Activated CD8-positive, alpha-beta memory T cell treated with anti-CD3 and anti-CD28 coated beads, Interleukin-2, amount 50 U/mL, for 4 hours (primary cell): ENCODE data around the gene TRPM2.

ENCODE experiments used
- DNase-seq: peaks from one replicate; pipeline ENCODE4 v3.0.0-alpha.2; 2020

The TRPM2 gene

DNA sequence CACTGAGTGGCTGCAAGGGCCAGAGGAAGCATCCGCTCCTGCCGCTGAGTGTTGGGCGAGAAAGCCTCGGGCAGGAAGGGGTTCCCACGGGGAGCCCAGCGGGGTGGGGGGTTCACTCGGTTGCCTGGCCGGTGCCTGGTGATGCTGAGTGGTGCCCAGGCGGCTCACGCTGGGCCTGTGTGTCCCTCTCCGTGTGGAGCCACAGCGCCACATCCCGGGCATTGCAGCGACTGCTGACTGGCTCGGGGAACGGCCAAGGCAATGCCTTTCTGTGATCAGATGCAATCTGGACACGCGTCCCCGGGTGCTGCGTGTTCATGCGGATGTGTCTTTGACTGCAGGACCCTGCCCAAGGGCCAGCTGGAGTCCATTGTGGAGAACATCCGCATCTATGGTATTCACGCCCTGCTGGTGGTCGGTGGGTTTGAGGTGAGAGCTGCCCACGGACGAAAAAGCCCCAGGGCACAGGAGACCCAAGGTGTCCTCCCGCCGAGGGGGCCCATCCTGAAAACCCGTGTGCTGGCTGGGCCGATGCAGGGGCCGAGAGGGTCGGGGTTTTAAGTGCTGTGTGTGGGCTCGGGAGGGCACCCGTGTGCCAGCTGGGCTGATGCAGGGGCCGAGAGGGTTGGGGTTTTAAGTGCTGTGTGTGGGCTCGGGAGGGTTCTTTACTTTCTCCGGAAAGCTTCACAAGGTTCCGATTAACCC is 30.6 kb upstream of the TRPM2 start:
- no peak for DNase-seq

DNA sequence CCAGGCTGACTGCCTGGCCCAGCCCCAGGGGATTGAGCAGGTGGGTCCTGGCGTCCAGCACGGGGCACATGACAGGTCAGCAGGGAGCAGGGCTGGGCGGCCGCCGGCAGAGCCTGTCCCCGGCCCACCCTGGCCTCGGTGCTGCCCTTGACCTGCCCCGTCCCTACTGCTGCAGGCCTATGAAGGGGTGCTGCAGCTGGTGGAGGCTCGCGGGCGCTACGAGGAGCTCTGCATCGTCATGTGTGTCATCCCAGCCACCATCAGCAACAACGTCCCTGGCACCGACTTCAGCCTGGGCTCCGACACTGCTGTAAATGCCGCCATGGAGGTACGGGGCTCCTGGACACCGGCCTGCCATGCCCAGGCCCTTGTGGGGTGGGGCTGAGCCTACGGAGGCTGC is 29.8 kb upstream of the TRPM2 start:
- DNase-seq = no peak

DNA sequence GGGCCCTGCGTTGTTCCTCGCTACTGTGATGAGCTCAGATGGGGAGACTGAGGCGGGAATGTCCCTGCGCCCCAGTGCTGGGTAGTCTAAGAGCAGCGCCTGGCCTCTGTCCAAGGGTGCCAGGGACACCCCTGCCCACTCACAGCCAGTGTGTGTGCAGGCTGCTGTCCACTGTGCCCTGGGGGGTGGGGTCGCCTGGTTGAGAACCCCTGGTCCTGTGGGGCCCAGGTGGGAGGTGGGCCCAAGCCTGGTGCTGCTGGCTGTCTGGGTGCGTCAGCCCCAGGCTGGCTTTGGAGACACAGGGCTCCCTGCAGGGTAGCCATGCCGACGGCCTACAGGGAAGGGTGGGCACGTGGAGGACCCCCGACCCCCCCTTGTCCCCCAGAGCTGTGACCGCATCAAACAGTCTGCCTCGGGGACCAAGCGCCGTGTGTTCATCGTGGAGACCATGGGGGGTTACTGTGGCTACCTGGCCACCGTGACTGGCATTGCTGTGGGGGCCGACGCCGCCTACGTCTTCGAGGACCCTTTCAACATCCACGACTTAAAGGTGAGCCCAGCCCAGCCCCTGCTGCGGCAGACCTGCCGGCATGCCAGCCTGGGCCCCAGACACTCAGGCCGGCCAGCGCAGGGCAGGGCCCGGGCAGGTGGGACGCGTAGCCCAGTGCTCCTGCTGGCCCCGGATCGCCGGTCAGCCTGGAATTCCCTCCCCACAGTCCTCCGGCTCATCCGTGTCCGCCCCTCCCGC is 29.1 kb upstream of the TRPM2 start:
- no peak for DNase-seq

DNA sequence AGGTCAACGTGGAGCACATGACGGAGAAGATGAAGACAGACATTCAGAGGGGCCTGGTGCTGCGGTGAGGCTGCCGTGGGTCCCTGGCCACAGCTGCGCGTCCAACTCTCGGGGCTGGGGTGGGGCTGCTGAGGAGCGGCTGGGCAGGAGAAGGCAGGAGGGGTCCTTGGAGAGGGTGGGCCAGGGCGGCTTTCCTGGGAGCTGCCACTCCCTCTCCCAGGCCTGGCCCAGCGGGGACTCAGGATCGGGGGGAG is 28.6 kb upstream of the TRPM2 start:
- no peak for DNase-seq

DNA sequence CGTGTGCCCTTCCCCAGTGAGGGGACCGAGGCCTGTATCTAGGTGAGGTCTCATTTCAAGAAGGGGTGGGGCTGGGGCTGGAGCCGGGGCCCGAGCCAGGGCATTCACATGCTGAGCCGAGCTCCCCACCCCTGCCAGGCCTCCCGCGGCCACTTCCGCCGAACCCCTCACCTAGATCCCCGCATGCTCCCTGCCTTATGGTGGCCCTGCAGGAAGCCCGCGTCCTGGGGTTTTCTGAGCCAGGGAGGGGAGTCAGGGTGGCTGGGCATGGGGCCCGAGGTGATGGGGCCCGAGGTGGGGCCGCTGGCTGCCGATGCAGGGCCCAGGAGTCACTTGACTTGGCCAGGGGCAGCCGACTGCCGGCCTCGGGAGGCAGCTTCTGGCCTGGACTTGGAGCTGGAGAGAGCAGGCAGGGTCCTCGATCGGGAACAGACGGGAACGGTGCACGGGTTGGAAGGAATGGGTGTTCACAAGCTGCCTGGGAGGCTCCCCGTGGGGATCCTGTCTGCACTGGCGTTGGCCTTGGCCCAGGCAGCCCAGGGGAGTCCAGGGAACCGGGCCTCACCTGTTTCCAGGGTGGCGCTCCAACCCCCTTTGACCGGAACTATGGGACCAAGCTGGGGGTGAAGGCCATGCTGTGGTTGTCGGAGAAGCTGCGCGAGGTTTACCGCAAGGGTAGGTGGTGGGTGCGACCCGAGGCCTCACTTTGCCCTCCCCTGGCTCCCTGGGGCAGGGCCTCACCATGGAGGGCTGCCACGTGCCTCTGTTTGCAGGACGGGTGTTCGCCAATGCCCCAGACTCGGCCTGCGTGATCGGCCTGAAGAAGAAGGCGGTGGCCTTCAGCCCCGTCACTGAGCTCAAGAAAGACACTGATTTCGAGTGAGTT is 27.8 kb upstream of the TRPM2 start:
- DNase-seq = no peak

DNA sequence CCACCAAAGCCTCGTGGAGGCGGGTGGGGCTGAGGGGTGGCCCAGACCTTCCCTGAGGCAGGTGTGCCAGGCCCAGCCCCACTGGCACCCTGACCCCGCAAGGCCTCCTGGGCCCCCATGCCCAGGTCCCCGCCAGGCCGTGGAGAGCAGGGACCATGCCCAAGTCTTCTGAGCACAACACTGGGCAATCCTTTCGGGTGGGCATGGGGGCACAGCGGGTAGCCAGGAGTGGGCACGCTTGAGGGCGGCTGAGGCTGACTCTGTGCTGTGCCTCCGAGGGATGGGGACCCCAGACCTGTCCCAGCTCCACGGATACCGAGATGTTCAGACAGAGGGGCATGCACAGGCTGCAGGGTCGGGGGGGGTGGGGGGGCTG is 27.2 kb upstream of the TRPM2 start:
- DNase-seq = no peak

DNA sequence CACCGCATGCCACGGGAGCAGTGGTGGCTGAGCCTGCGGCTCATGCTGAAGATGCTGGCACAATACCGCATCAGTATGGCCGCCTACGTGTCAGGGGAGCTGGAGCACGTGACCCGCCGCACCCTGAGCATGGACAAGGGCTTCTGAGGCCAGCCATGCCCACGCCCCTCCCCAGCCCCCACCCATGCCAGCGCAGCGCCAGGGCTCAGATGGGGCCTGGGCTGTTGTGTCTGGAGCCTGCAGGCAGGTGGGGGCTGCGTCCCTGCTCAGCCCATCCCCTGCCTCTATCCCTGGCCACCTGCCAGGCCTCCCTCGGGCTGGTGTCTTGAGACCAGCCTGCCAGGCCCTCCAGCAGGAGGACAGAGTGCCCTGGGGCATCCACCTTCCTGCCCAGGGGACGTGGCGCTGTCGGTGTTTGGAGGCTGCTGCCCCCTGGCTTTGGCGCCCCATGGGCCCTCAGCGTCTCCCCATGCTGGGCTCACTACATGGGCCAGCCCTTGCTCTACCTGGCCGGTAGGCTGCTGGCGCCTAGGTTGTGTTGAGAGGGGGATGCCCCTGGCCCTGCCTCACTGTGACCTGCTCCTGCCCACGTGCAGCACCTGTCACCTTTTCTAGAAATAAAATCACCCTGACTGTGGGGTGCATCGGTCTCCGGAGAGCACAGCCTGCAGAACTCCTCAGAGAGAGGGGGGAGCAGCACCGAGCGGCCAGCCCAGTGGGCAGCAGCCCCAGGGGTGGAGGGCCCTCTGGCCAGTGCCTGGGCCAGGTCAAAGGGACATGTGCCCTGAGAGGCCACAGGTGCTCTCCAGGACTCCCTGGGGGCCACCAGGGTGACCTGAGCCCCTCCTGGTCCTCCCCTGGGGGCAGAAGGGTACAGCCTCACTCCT is 26.5 kb upstream of the TRPM2 start:
- DNase-seq = no peak

DNA sequence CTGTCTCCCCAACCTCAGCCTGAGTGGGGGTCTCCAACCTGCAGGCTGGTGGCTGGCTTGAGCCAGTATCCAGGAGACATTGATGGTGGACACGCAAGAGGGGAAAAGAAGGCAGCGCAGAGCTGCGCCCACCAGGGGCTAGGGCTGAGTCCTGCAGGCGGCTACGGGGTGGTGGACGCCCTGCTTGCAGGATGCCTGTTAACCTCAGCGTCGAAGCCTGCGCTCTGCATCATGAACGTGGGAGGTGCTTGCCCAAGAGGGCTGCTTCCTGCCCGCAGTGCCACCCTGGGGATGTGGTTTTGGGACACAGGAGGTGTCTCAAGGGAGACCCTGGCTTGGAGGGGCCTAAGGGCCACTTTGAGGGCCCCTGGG is 25.8 kb upstream of the TRPM2 start:
- no peak for DNase-seq

DNA sequence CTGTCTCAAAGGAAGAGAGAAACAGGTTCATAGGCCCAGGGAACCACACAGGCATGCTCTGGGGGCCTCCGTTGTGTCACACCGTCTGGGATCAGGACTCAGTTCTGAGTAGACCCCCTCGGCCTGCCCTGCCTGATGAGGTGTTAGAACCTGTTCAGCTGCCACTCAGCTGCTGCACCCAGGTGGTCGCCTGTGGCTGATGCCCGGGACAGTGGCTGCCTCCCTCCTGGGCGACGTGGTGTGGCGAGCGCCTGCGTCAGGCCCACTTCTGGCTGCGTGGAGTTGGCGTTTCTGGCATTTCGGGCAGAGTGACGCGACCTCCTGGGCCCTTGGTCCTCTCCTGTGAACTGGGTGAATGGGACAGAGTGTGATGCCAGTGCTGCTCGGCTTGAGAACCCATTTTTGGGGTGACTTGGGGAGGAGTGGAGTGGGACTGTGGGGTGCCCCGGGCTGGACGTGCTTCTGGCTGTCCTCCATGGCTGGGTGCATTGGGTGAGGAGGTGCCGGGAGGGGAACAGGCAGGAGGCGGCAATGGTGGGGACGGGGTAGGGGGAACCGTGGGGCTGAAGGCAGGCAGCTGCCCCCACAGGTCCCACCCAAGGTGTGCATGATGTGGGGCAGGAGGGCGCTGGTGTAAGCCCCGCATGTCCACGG is 25.1 kb upstream of the TRPM2 start:
- DNase-seq = no peak

DNA sequence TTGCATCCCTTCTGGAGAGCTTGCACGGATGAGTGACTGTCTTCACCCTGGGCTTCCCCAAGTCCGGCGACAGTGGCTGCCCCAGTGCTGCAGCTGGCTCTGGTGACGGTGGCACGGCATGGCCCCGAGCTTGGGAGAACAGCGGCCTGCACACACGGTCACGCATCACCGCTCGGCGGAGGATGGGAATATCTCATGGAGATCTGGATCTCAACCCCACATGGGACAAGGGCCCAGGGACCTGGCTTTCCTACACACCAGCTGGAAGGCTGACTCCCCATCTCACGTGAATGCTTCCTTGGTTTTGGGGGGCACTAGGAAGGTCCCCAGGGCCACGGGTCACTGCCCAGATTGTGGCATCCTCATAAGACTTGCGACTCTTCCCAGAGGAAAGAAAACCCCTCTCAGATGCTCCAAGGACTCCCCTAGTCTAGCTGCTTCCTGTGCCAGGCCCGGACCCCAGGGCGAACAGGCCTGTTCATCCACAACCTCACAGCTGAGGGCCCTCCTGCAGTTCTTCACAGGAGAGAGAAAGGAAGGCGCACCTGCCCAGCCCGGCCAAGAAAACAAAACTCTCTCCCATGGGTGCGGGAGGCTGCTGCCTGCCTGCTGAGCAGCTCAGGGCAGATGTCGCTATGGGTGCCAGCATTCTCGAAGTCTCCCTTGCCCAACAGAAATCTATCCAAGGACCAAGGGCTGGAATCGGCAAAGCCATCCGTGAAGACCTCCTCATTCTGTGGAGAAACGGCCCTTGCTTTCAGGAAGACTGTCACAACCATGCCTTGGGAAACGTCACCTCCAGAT is 24.1 kb upstream of the TRPM2 start:
- DNase-seq = no peak

DNA sequence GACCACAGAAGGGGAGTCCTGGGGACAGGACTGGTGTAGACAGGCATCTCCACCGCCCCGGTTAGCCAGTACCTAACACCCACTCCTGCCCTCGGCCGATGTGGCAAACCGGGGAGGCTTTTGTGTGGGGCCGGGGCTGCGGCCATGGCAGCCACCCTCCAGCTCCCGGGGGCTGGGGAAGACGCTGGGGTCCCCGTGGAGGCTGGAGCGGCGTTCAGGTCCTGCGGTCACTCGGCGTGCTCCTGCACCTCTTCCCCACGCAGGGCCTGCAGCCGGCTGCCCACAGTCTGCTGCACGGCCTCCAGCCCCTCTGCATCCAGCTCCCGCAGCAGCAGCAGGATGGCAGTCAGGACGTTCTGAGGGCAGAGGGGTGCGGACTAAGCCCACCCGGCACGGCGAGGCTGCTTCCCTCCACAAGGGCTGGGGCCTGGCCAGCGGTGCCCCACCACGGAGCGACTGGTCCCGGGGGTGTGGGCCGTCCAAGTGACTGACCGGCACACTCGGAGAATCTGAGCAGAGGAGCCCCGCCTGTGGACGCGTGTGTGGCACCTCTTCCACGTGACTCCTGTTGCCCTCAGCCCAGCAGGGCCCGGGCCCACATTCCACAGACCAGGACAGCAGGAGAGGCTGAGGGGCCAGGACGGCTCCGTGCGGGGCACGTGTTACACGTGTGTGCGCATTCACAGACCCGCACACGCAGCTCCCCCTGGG is 23.3 kb upstream of the TRPM2 start:
- no peak for DNase-seq

DNA sequence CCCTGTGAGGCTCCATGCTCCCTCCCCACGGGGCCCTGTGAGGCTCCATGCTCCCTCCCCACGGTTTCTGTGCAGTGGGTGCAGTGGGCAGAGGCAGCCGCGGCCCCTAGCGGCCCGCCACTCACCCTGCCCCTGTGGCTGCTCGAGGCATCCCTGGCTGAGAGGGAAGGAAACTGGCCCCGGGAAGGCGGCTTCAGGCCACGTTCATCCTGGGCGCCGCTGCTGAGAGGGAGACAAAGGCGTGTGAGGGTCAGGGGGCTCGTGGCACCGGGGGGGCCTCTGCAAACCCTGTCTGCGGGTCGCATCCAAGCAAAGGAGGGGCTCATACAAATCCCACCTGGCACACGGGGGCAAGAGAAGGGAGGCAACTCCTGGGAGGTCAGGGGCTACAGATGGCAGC is 22.7 kb upstream of the TRPM2 start:
- DNase-seq = no peak

DNA sequence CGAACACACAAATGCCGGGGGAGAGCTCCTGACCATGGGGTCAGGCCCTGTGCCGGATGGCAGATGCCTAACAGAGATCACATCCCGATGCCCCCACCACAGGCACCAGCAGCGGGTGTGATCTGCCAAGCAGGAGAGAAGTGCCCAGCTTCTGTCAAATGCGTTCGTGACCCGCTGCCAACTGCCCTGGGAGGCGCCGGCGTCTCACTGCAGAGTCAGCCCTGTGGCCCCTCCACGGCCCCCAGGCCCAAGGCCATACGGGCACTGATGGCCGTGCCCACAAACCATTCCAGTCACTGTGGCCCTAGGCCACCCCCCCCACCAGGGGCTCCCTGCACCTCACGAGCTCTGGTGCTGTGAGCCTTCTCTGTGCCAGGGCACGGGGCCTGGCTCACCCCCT is 22.2 kb upstream of the TRPM2 start:
- no peak for DNase-seq

DNA sequence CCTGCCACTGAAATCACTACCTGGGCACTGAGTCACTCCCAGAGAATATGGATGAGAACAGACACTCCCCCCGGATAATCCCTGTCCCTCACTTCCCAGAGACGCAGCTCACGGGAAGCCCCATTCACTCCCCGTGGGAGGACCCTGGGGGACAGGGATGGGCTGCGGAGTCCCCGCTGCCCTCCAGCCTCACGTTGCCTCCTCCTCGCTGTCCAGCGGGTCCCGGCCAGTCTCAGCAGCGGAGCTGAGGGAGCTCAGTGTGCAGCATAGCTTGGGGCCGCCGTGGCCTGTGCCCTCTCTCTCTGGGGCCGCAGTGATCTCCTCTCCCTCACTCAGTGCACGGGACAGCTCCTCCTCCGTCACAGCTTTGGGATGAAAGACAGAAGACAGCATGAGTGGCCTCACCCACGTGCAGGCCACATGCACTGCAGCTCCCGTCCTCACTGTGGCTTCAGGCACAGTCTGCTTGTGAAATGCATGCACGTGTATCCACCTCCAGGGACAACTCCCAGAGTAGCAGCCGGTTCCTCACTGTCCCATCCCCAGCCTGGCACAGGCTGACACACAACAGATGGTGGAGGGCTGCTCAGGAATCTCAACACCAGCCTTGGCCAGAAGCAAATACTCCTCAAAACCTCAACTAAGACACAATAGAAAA is 21.6 kb upstream of the TRPM2 start:
- no peak for DNase-seq

DNA sequence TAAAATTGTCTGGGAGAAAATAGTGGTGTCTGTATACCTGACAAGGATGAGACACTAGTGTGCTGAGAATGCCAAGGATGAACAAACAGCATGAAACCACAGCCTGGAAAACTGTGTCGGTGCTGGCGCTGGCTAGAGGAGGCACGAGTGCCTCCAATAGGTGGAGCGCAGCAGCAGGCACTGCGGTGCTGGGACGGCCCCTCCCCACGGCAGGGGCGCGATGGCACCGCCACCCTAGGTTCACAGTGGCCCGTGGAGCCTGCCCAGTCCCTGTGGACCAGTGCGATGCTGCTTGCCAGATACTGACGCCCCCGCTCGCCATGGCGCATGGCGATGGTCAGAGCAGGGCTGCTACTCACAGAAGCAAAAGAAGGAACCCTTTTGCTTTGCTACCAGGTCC is 21.0 kb upstream of the TRPM2 start:
- no peak for DNase-seq

DNA sequence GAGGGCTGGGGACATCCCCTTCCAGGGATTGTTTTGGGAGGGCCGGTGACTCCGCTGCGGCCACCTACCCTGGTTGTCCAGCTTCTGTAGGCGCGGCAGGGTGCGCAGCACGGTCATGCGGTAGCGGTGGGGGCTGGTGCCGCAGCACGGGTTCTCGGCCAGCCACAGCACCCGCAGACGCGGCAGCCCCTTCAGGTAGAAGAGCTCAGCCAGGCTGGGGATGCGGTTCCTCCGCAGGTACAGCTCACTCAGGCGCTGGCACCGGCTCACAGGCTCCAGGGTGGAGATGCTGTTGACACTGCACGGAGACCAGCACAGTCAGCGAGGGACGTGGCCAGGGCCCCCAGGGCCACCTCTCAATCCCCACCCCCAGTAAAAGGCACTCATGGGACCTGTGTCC is 20.5 kb upstream of the TRPM2 start:
- no peak for DNase-seq

DNA sequence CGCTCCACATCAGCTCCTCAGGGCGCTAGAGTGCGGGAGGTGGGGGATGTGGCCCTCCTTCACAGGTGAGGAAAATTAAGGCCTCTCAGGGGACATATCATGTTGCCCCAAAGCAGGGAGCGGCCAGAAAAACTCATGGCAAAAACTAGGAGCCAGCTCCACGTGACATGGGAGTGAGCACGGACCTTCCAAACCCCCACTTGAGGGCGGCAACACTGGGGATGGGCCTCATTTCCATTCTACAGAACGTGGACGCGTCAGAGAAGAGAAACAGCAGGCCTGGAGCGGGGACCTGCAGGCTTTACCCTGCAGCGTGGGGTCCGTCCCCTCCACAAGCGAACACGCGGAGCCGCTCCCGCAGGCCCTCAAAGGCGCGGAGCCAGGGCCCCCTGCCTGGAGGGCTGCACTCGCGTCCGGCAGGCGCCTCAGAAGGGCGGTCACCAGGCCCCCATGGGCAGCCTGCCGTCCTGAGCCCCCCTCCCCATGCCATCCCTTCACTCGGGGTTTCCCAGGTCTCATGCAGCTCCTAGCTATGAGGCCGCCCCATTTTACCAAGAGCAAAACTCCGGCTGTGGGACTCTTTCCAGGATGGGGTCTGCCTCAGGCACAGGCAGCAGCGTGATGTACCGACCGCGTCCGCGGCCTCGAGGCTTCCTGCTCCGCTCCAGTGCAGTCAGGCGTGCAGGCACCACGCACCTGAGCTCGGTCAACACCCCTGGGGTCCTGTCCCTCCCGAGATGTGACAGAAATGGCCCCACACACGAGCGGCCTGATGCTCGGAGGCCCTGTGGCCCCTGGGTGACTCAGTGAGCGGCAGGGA is 19.7 kb upstream of the TRPM2 start:
- no peak for DNase-seq

DNA sequence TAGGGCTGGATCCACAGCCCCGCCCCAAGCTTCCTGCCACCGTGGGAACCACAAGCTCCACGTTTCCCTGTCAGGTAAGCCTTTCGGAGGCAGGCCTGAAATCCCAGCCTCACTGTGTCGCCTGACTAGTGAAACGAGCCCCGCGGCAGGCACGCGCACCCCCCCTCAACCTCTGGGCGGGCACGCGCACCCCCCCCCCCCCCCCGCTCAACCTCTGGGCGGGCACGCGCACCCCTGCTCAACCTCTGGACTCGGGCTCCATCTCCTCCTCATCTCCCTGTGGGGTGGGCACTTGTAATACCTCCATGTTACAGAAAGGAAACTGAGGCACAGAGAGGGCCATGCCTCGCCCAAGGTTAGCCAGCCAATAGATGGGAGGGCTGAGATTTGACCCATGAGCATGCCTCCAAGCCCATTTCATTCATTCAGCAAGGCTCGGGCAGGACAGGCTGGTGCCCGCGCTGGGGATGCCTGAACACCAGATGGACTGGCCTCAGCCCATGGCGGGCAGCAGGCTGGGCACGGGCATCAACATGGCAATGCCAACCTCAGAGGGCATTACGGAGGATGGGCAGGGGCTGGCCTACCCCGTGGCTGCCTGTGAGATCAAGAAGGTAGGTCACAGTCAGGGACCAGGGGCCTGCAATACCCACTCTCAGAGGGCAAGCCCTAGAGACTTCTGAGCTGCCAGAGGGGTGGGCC is 18.9 kb upstream of the TRPM2 start:
- DNase-seq = no peak
